GM08714 (cell line): ENCODE results near the gene KIFC3.
"Not testable (repeated sequence)": the region's sequence is repeated elsewhere in the genome, so short reads cannot be mapped to it uniquely, and the experiment has no call there.

Experiments used
- H3K4me3 ChIP-seq: fragments of 200-500 bp; sonication (Bioruptor generic); 2 replicates; pipeline ENCODE4 v1.5.1; 2014; ENCODE audit warnings: mild to moderate bottlenecking, low read length, inconsistent platforms
- ZNF274 ChIP-seq: IDR thresholded peaks from 2 replicates; pipeline ENCODE4 v1.6.1; 2012; ENCODE audit warnings: mild to moderate bottlenecking, low read depth, low read length

Gene KIFC3

DNA sequence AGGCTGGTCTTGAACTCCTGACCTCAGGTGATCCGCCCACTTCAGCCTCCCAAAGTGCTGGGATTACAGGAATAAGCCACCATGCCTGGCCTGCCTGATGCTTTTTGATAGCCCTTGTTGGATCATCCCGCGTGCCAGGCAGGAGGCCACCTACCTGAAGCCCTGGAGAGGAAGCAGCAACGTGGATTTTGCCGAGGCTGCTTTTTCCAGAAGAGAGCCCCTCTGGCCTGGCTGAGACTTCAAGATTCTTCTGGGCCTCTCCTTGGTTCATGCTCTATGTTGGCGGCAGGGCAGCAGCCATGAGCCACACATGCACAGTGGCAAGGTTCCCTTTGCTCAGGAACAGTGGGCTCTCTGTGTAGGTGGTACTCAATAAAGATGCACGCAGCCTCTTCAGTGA, 55.2 kb downstream of the KIFC3 start:
- no peak for TF ChIP-seq ZNF274
- no peak overlapping the region for H3K4me3 ChIP-seq

DNA sequence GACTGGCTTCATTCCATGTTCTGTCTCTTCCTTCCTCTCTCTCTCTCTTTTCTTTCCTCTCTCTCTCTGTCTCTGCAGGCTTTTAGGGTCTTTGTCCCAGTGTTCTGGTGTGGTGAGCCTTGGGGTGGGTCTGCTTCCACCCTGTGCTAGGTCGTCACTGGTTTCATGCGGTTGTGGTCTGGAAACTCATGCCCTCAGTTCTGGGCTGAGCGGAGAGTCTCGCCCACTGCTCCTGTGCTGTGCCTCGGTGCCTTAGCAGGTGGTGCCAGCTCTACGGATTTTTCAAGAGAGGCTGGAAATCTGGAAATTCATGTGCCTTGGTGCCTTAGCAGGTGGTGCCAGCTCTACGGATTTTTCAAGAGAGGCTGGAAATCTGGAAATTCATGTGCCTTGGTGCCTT, 56.0 kb downstream of the KIFC3 start:
- not testable (repeated sequence) for H3K4me3 ChIP-seq

GRCh38 chr16:57745768-57746167, 56.5 kb downstream of the KIFC3 start:
- no peak for TF ChIP-seq ZNF274
- no peak overlapping the region for H3K4me3 ChIP-seq

- H3K4me3 ChIP-seq = no peak overlapping the region
- no peak for TF ChIP-seq ZNF274
These were observed 57.7 kb downstream of the KIFC3 start for GRCh38 chr16:57744642-57744903.

DNA sequence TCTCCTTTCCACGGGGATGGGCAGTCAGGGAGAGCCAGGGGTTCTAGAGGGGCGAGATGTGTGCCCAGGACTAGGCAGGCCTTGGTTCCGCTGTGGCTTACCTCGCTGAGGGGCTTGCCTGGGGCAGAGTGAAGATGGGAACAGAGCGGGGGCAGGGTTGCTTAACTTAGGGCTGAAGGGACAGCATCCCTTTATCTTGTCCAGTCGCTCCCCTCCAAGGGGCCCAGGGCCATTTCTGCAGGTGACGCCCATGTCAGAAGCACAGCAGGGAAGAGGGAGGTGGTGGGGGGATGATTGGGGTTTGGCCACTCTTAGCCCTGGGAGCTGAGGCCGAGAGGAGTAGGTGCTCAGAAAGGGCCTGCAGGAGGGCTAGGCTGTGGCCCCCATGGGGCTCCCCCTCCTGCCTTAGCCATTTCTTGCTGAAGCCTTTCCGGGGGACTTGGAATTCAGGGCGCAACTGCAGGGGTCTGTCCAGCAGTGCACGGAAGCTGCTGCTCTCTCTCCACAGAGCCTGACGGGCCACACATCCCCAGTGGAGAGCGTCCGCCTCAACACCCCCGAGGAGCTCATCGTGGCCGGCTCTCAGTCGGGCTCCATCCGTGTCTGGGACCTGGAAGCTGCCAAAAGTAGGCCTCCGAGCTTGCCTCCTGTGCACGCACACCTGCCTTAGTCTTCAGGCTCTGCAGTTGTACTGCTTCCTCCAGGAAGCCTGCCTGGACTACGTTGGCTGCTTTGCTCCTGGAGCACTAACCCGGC, 58.2 kb downstream of the KIFC3 start:
- no peak for TF ChIP-seq ZNF274
- H3K4me3 ChIP-seq = no peak overlapping the region

- no peak for TF ChIP-seq ZNF274
- no peak overlapping the region for H3K4me3 ChIP-seq
These were observed 58.8 kb downstream of the KIFC3 start for GRCh38 chr16:57743458-57743857.

GRCh38 chr16:57742543-57742942, 59.7 kb downstream of the KIFC3 start:
- H3K4me3 ChIP-seq = no peak overlapping the region

GRCh38 chr16:57741660-57742191, 60.6 kb downstream of the KIFC3 start:
- H3K4me3 ChIP-seq = no peak overlapping the region
- TF ChIP-seq ZNF274 = no peak

More at GRCh38 chr16:57742543-57742942, 59.7 kb downstream of the KIFC3 start:
- TF ChIP-seq ZNF274 = no peak

DNA sequence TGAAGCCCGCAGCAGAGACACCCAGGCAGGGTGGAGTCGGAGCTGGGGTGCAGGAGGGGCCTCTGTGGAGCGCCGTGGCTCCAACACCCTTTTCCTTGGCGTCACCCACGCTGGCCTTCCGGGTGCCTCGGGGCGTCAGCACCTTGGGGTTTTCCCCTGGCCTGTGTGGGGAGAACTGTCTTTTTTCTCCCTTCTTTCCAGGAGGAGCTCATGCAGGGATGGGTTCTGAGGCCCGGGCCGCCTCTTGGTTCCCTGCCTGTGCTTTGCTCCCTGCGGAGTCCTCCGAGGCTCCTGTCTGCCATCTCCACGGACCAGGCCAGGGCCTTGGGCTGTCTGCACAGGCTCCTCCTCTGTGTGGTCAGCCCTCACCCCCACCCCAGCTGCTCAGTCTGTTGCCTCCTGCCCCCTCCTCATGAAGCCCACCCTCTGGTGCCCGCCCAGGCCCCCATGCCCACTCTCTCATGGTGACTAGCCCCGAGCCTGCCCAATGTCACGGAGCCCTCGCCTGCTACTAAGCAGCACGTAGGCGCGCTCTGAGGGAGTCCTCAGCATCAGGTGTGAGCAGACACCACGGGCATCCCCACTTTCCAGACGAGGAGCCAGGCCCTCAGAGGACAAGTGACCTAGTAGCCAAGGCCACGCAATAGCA, 61.7 kb downstream of the KIFC3 start:
- H3K4me3 ChIP-seq = no peak overlapping the region
- no peak for TF ChIP-seq ZNF274

DNA sequence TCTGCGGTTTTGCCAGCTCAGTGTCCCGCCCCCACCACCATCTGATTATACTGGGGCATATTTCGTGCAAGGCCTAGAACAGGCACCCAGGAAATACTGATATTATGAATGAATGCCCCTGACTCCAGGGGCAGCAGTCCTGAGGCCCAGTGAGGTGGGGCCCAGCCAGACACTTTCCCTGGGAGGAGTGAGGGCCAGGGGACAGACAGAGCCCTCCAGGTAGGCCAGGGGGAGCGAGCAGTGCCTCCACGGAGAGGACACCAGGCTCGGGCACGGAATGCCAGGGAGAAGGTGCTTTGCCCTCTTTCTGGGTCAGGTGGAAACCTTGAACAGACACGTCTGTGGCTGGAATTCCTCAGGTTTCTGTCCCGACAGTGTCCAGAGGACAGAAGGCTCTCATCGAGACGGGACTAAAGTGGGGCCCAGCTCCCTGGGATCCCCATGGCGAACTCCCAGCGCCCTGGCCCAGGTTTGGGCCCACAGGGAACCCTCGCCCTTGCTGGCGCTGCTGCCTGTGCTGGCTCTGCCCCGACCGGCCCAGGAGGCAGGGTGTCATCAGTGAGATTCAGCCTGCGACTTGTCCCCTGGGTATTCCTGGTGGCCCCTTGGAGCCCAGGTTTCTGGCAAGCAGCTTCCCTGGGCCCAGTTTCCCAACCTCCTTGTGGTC, 62.4 kb downstream of the KIFC3 start:
- H3K4me3 ChIP-seq = no peak overlapping the region
- TF ChIP-seq ZNF274 = no peak

- H3K4me3 ChIP-seq = no peak overlapping the region
- TF ChIP-seq ZNF274 = no peak
These were observed 63.4 kb downstream of the KIFC3 start for GRCh38 chr16:57738844-57739243.

DNA sequence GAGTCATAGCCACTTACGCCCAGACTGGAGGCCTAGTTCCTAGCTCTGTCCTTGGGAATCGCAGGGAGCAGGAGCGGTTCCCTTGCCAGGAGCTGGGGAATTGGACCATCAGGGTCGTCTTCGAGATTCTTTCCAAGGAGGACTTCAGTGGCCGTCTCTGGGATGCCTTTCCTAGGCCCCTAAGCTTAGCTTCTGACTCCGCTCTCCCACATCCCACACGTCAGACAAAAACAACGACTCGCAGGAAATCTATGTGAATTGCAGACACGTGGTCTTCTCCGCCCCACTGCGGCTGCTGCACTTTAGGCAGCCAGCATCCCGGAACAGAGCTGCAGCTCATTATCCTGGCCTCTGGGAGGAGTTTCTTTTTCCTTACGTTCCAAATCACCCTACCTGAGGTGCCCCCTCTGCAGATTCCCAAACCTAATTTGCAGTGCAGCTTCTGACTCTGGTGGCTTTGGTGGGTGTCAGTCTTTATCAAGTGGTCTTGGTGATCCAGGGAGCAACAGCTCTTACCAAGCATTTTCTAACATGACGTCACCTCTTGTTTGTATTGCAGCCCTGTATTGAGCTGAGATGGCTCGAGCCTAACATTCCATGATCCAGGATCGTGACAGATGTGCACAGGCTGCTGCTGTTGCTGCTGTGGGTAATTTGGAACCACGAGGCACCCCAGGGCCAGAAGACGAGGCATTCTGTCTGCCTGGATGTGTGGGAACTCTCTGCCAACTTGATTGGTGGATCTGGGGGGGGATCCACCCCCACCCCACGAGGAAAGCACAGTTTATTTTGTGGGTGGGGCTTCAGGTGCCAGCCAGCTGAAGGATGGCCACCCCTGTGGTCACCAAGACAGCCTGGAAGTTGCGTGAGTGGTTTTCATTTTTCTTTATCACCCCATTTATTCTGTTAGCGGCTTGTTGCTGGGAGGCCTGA, 65.6 kb downstream of the KIFC3 start:
- no peak for TF ChIP-seq ZNF274
- H3K4me3 ChIP-seq = peak overlapping the region; percentile 67

DNA sequence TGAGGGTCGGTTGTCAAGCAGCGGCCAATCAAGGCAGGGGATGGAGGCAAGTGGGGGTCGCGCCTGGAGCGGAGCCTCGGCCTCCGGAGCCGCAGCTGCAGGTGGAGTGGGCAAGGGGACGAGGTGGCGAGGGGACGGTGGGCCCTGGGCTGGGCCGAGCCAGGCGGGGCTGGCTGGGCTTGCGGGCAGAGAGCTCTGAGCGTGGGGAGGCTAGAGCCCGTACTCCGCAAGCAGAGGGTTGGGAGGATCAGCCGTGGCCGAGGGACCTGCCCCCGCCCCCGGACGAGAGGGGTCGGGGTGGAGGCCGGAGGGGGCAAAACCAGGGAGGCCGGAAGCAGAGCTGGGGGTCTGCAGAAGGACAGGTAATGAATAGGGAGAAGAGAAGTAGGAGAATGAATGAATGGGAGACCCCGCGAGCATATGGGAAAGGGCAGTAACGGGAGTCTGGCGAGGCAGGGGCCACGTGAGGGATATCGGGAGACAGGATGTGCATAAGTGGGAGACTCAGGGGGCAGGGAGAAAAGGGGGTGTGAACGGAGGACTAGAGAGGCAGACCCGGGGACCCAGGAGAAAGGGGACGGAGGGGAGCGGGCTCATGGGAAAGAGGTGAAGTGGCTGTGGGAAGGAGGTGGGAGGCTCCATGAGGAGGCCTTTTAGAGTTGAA, 66.4 kb downstream of the KIFC3 start, which contains the start of gene KATNB1:
KATNB1 (plus strand) TSS at position 16 of the 664 bp plus-strand sequence. CDS start 1,474 bp downstream, outside the sequence.
- no peak for TF ChIP-seq ZNF274
- H3K4me3 ChIP-seq = peak within 1 kb of the TSS; percentile 67
